Measurements from ENCODE around the gene ATG9B.
A peak's percentile ranks its signal among the peaks of the same experiment; 100 is the strongest.

Gene ATG9B

GRCh38 chr7:151024435-151025056 lies at the start of gene ATG9B:
ATG9B (minus strand) TSS chr7:151024494; CDS start chr7:151024423, 71 bp downstream.
- no peak for DNase-seq

GRCh38 chr7:151073990-151074389 lies 49.7 kb upstream of the ATG9B start:
- no peak for DNase-seq

GRCh38 chr7:151071032-151071866 lies 47.0 kb upstream of the ATG9B start:
- DNase-seq: no peak

GRCh38 chr7:151070574-151070960 lies 46.3 kb upstream of the ATG9B start:
- DNase-seq: no peak

GRCh38 chr7:151069841-151070573 lies 45.7 kb upstream of the ATG9B start:
- DNase-seq: no peak

GRCh38 chr7:151068069-151068773 lies 43.9 kb upstream of the ATG9B start:
- DNase-seq: no peak

GRCh38 chr7:151066273-151066974 lies 42.1 kb upstream of the ATG9B start:
- DNase-seq: no peak

- DNase-seq: no peak
Measured at GRCh38 chr7:151065516-151065915, 41.2 kb upstream of the ATG9B start.

- DNase-seq: no peak
Measured at GRCh38 chr7:151064993-151065392, 40.7 kb upstream of the ATG9B start.

GRCh38 chr7:151064454-151064853 lies 40.2 kb upstream of the ATG9B start:
- DNase-seq: no peak

- no peak for DNase-seq
Measured at GRCh38 chr7:151063212-151063561, 38.9 kb upstream of the ATG9B start.

- no peak for DNase-seq
Measured at GRCh38 chr7:151062399-151063211, 38.3 kb upstream of the ATG9B start.

- DNase-seq: no peak
Measured at GRCh38 chr7:151062111-151062398, 37.8 kb upstream of the ATG9B start.

GRCh38 chr7:151061213-151062110 lies 37.2 kb upstream of the ATG9B start:
- no peak for DNase-seq

- DNase-seq: no peak
Measured at GRCh38 chr7:151060416-151061212, 36.3 kb upstream of the ATG9B start.

GRCh38 chr7:151060113-151060415 lies 35.8 kb upstream of the ATG9B start:
- DNase-seq: no peak

GRCh38 chr7:151059367-151060112 lies 35.2 kb upstream of the ATG9B start, which contains the start of gene SLC4A2:
SLC4A2 (plus strand) TSS chr7:151059589; CDS start chr7:151061988, 2,399 bp downstream.
- peak; percentile 59 for DNase-seq

GRCh38 chr7:151058781-151059366 lies 34.6 kb upstream of the ATG9B start:
- DNase-seq: no peak

All from stimulated activated CD4-positive, alpha-beta T cell treated with anti-CD3 and anti-CD28 coated beads, Interleukin-1b, Interleukin-23, amount 100 ng/mL, for 48 hours (primary cell).